HepG2 (cell line): Measurements from ENCODE around the gene ACSL5. TPM values are rescaled to one million over a fixed set of nuclear protein-coding genes. Genes with fewer than 3 reads are reported as not detected.

Experiments
- RAD51 ChIP-seq: fragments of 450-650 bp; IDR thresholded peaks from 2 replicates; pipeline ENCODE4 v1.6.1; 2016; ENCODE audit warnings: borderline replicate concordance
- SMC3 ChIP-seq: IDR thresholded peaks from 2 replicates; pipeline ENCODE4 v1.6.1; 2011; ENCODE audit warnings: low read length, improper control_type of control experiment
- SRSF4 ChIP-seq: fragments of 200-400 bp; formaldehyde crosslinking; IDR thresholded peaks from one replicate; pipeline ENCODE4 v1.6.1; 2018; ENCODE audit warnings: mild to moderate bottlenecking, low read depth, low read length, moderate library complexity; ENCODE audit not compliant: poor library complexity, severe bottlenecking
- TCF12 ChIP-seq, 2 experiments: fragments of 450-650 bp in 1 of 2; sonication (generic) in 1 of 2; formaldehyde crosslinking in 1 of 2; IDR thresholded peaks; 2 replicates each; pipeline versions ENCODE4 v1.6.1 to v1.8.0; 2017 to 2022; ENCODE audit warnings: antibody characterized with exemption in 1 of 2, mild to moderate bottlenecking in 1 of 2, missing genetic modification reagents in 1 of 2, moderate library complexity in 1 of 2
- TCF7L2 ChIP-seq: IDR thresholded peaks from 2 replicates; pipeline ENCODE4 v1.6.1; 2011; ENCODE audit warnings: mild to moderate bottlenecking, low read depth, low read length, moderate library complexity
- ZNF431 ChIP-seq: sonication (generic); formaldehyde crosslinking; IDR thresholded peaks from 2 replicates; pipeline ENCODE4 v1.9.0; 2022; ENCODE audit warnings: missing genetic modification reagents, low read depth, mild to moderate bottlenecking, borderline replicate concordance
- ZNF749 ChIP-seq: sonication (generic); formaldehyde crosslinking; IDR thresholded peaks from 2 replicates; pipeline ENCODE4 v1.8.0; 2022; ENCODE audit warnings: mild to moderate bottlenecking, missing genetic modification reagents, moderate library complexity, borderline replicate concordance
- ZSCAN31 ChIP-seq: sonication (generic); formaldehyde crosslinking; IDR thresholded peaks from 2 replicates; pipeline ENCODE4 v1.5.0; 2020; ENCODE audit warnings: low read depth, mild to moderate bottlenecking, missing genetic modification reagents
- polyA plus RNA-seq, 8 experiments: library from polyadenylated mRNA; depleted of rRNA in 3 of 8; stranded (reverse) in 7 of 8; unstranded in 1 of 8; fragments of >200 nt; fragmentation: Illumina TruSeq in 4 of 8; extraction: Trizol in 4 of 8; gene quantifications; 2 replicates each; pipeline versions ENCODE4 v1.2.1 to v1.2.3, GENCODE V29; 2011 to 2016; ENCODE audit warnings: low read depth in 4 of 8, missing spikeins in 1 of 8, mixed read lengths in 1 of 8; ENCODE audit not compliant: insufficient read depth in 1 of 8
- total RNA-seq, 5 experiments: library from RNA; depleted of rRNA; stranded (reverse); fragments of >200 nt; fragmentation: Illumina TruSeq; extraction: Trizol; gene quantifications; 2 replicates each; pipeline ENCODE4 v1.2.3, GENCODE V29; 2016; ENCODE audit warnings: low read depth in 1 of 5
- TF ChIP-seq, protein P1 (sequence below): sonication (generic); formaldehyde crosslinking; IDR thresholded peaks from 2 replicates; pipeline ENCODE4 v1.5.1; 2020; ENCODE audit warnings: mild to moderate bottlenecking, missing genetic modification reagents, borderline replicate concordance

The ACSL5 gene
- total and polyA plus RNA-seq, 2 of the 13 experiments (the other 11 are each of a cell fraction or from before 2014, with no cell fraction given) = 56.4 to 82.5 TPM

DNA sequence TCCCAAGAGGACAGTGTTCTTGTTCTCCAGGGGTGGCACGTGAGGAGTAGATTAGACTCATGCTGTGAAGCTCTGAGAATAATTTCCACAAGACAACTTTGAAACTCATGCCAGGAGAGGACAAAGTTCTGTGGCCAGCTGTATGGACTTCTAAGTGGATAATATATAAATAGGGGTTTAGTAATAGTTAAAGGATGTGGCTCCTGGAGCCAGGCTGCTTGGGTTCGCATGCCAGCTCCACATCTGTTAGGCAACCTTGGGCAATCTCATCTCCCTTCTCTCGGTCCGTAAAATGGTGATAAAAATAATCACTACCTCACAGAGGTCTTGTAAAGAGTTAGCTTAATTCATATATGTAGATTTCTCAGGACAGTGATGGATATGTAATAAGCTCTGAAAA is 35.8 kb downstream of the ACSL5 start (continued):
- no peak for TF ChIP-seq TCF7L2
- no peak for TF ChIP-seq ZNF431 (CRISPR knock-in tag)
- no peak for TF ChIP-seq TCF12 (IDR thresholded peaks at IDR 0.05)
- no peak for TF ChIP-seq TCF12 (CRISPR knock-in tag; IDR thresholded peaks at IDR 0.05)
- TF ChIP-seq, protein P1, sequence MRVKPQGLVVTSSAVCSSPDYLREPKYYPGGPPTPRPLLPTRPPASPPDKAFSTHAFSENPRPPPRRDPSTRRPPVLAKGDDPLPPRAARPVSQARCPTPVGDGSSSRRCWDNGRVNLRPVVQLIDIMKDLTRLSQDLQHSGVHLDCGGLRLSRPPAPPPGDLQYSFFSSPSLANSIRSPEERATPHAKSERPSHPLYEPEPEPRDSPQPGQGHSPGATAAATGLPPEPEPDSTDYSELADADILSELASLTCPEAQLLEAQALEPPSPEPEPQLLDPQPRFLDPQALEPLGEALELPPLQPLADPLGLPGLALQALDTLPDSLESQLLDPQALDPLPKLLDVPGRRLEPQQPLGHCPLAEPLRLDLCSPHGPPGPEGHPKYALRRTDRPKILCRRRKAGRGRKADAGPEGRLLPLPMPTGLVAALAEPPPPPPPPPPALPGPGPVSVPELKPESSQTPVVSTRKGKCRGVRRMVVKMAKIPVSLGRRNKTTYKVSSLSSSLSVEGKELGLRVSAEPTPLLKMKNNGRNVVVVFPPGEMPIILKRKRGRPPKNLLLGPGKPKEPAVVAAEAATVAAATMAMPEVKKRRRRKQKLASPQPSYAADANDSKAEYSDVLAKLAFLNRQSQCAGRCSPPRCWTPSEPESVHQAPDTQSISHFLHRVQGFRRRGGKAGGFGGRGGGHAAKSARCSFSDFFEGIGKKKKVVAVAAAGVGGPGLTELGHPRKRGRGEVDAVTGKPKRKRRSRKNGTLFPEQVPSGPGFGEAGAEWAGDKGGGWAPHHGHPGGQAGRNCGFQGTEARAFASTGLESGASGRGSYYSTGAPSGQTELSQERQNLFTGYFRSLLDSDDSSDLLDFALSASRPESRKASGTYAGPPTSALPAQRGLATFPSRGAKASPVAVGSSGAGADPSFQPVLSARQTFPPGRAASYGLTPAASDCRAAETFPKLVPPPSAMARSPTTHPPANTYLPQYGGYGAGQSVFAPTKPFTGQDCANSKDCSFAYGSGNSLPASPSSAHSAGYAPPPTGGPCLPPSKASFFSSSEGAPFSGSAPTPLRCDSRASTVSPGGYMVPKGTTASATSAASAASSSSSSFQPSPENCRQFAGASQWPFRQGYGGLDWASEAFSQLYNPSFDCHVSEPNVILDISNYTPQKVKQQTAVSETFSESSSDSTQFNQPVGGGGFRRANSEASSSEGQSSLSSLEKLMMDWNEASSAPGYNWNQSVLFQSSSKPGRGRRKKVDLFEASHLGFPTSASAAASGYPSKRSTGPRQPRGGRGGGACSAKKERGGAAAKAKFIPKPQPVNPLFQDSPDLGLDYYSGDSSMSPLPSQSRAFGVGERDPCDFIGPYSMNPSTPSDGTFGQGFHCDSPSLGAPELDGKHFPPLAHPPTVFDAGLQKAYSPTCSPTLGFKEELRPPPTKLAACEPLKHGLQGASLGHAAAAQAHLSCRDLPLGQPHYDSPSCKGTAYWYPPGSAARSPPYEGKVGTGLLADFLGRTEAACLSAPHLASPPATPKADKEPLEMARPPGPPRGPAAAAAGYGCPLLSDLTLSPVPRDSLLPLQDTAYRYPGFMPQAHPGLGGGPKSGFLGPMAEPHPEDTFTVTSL (CRISPR knock-in tag) = no peak
- TF ChIP-seq ZSCAN31 (CRISPR knock-in tag) = no peak
- no peak for TF ChIP-seq SMC3
- TF ChIP-seq RAD51 = no peak
- TF ChIP-seq SRSF4 = no peak
- TF ChIP-seq ZNF749 (CRISPR knock-in tag) = no peak
